ENCODE data around the gene CACNA2D3. TPM values are rescaled to one million over a fixed set of nuclear protein-coding genes. Genes with fewer than 3 reads are reported as not detected.

Gene CACNA2D3
- total RNA-seq, 2 experiments from 2014 or later: not detected

DNA sequence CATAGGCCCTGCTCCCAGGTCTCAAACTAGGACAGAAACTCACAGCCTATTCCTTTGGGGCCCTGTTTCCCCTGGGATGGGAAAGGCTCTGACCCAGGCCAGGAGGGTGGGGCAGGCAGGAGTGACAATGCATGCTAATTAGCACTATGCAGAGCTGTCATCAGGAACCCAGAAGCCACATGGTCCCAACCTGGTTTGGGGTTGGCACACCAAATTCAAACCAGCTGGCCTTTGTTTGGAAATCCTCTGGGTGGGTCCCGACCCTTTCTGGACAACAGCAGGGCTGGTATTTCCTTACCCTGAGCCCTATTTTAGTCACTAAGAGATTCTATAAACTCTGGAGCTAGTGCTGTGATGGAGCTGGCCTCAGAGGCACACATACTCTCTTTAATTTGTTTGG lies 639.3 kb downstream of the CACNA2D3 start:
- CTCF ChIA-PET: no interaction called here
- intact Hi-C loops (cut with micrococcal nuclease): no loop called here
- Mint-ChIP-seq H3K27ac (no peak overlapping the region), H3K27me3 (peaks cover 2% of the 10 kb centered on the region), H3K4me3 (no peak overlapping the region), H3K9me3 (no peaks in the 10 kb centered on the region), H3K4me1 (ENCODE audit: low read depth) (no peaks in the 10 kb centered on the region), H3K36me3 (no peaks in the 10 kb centered on the region)
- DNase-seq: no peak
- POLR2A ChIA-PET: no interaction called here

DNA sequence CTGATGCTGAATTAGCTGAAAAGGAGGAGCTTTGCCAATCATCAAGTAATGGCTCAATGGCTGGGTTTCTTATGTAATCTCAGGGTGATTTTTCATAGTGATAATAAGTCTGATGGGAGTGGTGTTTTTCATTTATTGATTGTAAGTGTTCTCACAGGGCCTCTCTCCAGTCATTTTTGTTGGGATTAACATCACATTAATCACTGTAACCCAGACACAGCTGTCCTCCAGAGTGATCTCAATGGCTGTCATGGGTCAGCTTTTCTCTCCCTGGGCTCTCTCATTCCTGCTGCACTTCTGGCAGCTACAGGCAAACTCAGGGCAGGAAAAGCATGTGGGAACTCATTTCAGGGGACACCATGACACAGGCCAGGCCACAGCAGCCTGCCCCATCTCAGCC lies 642.6 kb downstream of the CACNA2D3 start:
- intact Hi-C loops (cut with micrococcal nuclease): no loop called here
- Mint-ChIP-seq H3K9me3 (no peaks in the 10 kb centered on the region), H3K36me3 (no peaks in the 10 kb centered on the region), H3K4me3 (no peak overlapping the region), H3K4me1 (ENCODE audit: low read depth) (no peaks in the 10 kb centered on the region), H3K27ac (no peak overlapping the region), H3K27me3 (peaks cover 2% of the 10 kb centered on the region)
- ChIA-PET CTCF (no interaction called here), POLR2A (no interaction called here)
- DNase-seq: no peak

DNA sequence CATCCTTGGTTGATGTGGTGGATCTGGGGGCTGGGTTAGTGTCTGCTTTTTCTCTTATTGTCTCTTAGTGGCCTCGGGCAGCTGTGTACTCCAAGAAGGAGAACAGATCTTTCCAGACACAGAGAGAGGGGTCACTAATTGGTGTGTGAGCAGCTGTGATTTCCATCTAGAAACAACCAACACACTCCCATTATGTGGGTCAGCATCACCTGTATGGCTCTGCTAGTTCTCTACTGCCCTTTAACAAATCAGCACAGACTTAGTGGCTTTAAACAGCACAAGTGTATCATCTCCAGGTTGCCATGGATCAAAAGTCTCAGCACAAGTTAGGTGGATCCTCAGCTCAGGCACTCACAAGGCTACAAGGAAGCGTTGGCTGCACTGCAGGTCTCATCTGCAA lies 648.7 kb downstream of the CACNA2D3 start:
- Mint-ChIP-seq H3K27me3 (no peaks in the 10 kb centered on the region), H3K27ac (no peak overlapping the region), H3K4me3 (no peak overlapping the region), H3K4me1 (ENCODE audit: low read depth) (no peaks in the 10 kb centered on the region), H3K9me3 (no peaks in the 10 kb centered on the region), H3K36me3 (no peaks in the 10 kb centered on the region)
- ChIA-PET CTCF (no interaction called here), POLR2A (no interaction called here)
- intact Hi-C loops (cut with micrococcal nuclease): no loop called here
- DNase-seq: no peak

DNA sequence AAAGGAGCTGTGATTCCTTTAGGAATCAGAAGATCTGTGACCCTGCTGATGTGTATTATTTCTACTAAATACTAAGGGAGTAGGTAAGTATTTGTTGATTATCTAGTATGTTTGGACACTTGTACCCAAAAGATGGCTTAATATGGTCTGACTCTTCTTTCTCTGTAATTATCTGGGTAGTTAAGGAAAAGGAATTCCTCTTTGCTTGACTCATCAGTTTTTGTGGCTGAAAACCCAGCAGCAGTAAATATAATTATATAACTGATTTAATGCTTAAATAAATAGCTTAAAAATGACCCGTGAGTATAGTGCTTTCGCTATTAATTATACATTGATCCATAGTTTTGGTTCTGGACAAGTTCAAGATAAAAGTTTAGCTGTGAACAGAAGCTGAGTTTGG lies 649.7 kb downstream of the CACNA2D3 start:
- intact Hi-C loops (cut with micrococcal nuclease): no loop called here
- H3K4me1 Mint-ChIP-seq (ENCODE audit: low read depth): no peaks in the 10 kb centered on the region

DNA sequence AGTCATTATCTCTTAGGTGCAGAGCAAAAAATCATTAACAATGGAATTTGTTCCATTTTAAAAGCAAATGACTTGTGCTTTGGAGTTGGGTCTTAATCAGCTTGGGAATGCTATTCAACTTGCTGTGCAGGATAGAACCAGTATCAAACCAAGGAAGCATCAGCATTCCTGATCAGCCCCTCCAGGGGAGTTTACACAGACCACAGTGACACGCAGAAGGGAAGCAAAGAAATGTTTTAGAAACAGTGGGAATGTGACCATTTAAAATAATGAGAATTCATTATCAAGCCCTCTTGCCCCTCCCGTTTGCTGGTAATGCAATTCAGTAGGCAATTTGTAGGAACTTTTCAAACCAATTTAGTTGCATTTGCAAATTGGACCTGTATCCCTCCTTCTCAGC lies 650.4 kb downstream of the CACNA2D3 start:
- no peaks in the 10 kb centered on the region for H3K4me1 Mint-ChIP-seq (ENCODE audit: low read depth)
- no peak overlapping the region for H3K27ac Mint-ChIP-seq
- intact Hi-C loops (cut with micrococcal nuclease): no loop called here
- CTCF ChIA-PET: no interaction called here
- H3K27me3 Mint-ChIP-seq: no peaks in the 10 kb centered on the region
- H3K4me3 Mint-ChIP-seq: no peak overlapping the region
- POLR2A ChIA-PET: no interaction called here
- H3K36me3 Mint-ChIP-seq: no peaks in the 10 kb centered on the region
- DNase-seq: no peak
- no peaks in the 10 kb centered on the region for H3K9me3 Mint-ChIP-seq

More for the DNA sequence above, 649.7 kb downstream of the CACNA2D3 start:
- Mint-ChIP-seq H3K27ac (no peak overlapping the region), H3K36me3 (no peaks in the 10 kb centered on the region), H3K9me3 (no peaks in the 10 kb centered on the region), H3K4me3 (no peak overlapping the region), H3K27me3 (no peaks in the 10 kb centered on the region)
- DNase-seq: no peak
- ChIA-PET POLR2A (no interaction called here), CTCF (no interaction called here)

DNA sequence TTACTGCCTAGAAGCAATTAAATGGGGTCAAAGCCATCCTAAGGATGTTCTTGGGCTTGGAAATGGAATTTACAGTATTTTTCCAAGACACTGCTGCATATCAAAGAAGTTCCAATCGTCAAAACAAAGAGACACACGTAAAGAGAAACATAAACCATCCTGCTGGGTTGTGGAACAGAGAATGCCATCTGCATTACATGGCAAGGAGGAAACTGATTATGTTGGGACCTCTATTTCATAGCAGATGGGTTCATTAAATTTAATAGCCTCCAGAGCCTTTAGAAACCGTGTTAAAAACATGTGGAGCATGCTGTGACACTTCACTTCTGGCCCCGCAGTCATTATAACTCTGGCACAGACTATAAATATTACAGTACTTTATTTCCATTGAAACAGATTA lies 650.9 kb downstream of the CACNA2D3 start:
- Mint-ChIP-seq H3K4me1 (ENCODE audit: low read depth) (no peaks in the 10 kb centered on the region), H3K9me3 (no peaks in the 10 kb centered on the region), H3K36me3 (no peaks in the 10 kb centered on the region), H3K27ac (no peak overlapping the region), H3K4me3 (no peak overlapping the region), H3K27me3 (no peaks in the 10 kb centered on the region)
- ChIA-PET CTCF (no interaction called here), POLR2A (no interaction called here)
- intact Hi-C loops (cut with micrococcal nuclease): no loop called here
- no peak for DNase-seq

DNA sequence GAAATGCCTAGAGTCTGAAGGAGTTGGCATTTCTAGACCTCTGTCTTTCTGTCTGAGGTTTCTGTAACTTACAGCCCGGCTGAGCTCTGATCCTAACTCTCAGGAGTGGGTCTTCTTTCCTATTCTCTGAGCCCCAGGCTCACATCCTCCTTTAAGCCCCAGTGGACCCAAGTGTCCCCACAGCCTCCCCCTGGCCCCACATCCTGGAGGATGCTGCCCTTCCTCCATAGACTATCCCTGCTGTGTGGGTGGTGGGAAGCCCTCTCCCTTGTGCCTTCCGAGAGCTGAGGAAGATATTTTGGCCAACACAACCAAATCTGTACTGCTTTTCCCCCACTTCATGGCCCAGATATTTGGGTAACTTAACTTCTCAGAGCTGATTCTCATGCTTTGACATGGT lies 654.2 kb downstream of the CACNA2D3 start:
- no peak overlapping the region for H3K27ac Mint-ChIP-seq
- peaks cover 3% of the 10 kb centered on the region for H3K27me3 Mint-ChIP-seq
- no peak for DNase-seq
- no peaks in the 10 kb centered on the region for H3K36me3 Mint-ChIP-seq
- POLR2A ChIA-PET: no interaction called here
- no peaks in the 10 kb centered on the region for H3K9me3 Mint-ChIP-seq
- no peak overlapping the region for H3K4me3 Mint-ChIP-seq
- intact Hi-C loops (cut with micrococcal nuclease): no loop called here
- CTCF ChIA-PET: no interaction called here
- H3K4me1 Mint-ChIP-seq (ENCODE audit: low read depth): no peaks in the 10 kb centered on the region

DNA sequence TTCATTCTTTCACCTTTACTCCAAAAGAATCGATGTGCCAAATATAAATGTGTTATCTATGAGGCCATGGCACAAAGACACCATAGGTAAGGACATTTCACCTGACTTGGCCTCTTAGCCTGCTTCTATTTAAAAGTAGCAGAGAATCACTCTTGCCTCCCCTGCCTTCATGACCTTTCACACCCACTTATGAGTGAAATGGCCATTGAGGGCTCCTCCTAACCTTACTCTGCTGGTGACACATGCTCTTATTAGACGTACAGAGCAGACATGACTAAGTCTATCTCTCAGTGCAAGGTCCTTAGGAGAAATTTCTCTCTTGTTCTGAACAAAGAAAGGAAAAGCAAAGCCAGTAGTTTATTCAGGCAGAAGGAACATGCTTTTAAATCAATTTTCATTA lies 654.8 kb downstream of the CACNA2D3 start:
- no peaks in the 10 kb centered on the region for H3K9me3 Mint-ChIP-seq
- DNase-seq: no peak
- intact Hi-C loops (cut with micrococcal nuclease): no loop called here
- peaks cover 3% of the 10 kb centered on the region for H3K27me3 Mint-ChIP-seq
- CTCF ChIA-PET: no interaction called here
- no peaks in the 10 kb centered on the region for H3K4me1 Mint-ChIP-seq (ENCODE audit: low read depth)
- POLR2A ChIA-PET: no interaction called here
- H3K27ac Mint-ChIP-seq: no peak overlapping the region
- no peak overlapping the region for H3K4me3 Mint-ChIP-seq
- H3K36me3 Mint-ChIP-seq: no peaks in the 10 kb centered on the region

DNA sequence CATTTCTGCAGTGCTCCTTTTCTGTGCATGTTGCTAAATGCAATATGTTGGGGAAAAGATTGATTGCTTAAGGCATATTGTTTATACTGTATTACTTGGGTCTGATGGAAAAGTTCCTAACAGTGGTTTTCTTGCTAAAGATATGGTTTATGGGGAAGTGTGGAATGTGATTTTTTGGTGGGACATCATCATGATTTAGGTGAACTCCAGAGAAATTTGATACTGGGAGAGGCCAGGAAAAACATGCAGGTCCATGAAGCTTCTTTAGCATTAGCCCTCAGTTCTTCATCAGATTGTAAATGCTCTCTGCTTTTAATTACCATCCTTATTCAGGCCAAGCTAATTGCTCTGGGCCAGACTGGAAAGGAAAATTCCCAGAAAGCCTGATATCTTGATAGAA lies 658.0 kb downstream of the CACNA2D3 start:
- POLR2A ChIA-PET: no interaction called here
- no peak overlapping the region for H3K4me3 Mint-ChIP-seq
- intact Hi-C loops (cut with micrococcal nuclease): no loop called here
- H3K36me3 Mint-ChIP-seq: no peaks in the 10 kb centered on the region
- H3K9me3 Mint-ChIP-seq: no peaks in the 10 kb centered on the region
- peaks cover 3% of the 10 kb centered on the region for H3K27me3 Mint-ChIP-seq
- DNase-seq: no peak
- H3K27ac Mint-ChIP-seq: no peak overlapping the region
- no peaks in the 10 kb centered on the region for H3K4me1 Mint-ChIP-seq (ENCODE audit: low read depth)
- CTCF ChIA-PET: no interaction called here

DNA sequence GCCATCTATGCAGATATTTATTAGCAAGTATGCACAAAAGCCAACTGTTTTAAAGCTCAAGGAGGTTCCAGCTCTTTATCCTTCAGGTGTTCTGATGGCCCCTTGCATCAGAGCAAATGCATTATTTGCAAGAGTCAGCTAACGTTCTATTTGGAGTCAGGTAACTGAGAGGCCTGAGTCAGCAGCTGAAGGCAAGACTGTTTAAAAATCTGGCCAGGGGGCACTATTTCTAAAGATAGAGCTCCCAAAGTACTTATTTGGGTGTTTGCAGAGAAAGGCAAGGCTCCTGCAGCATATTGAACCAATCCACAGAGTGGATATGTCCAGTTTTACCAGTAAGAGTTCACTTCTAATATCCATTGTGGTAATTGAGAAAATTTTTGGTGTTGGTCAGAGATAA lies 659.4 kb downstream of the CACNA2D3 start:
- Mint-ChIP-seq H3K4me3 (no peak overlapping the region), H3K27me3 (peaks cover 3% of the 10 kb centered on the region), H3K4me1 (ENCODE audit: low read depth) (no peaks in the 10 kb centered on the region), H3K27ac (no peak overlapping the region), H3K9me3 (no peaks in the 10 kb centered on the region), H3K36me3 (no peaks in the 10 kb centered on the region)
- intact Hi-C loops (cut with micrococcal nuclease): no loop called here
- ChIA-PET POLR2A (no interaction called here), CTCF (no interaction called here)
- DNase-seq: no peak

DNA sequence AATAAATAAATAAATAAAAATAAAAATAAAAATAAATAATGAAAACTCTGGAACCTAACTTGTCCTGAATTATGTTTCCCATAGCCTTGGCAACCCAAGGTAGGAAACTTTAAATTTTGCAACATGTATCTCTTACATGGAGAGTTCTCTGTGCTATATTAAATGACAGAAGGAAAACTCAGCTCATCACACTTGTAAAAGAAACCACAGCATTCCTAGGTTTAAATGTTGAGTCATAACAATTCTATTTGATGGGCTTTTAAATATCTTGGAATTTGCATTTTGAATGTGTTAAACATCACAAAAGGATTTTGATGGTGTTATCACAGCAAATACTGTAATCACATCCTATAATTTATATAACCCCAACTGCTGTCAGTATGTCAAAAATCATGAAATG lies 661.3 kb downstream of the CACNA2D3 start:
- Mint-ChIP-seq H3K4me1 (ENCODE audit: low read depth) (no peaks in the 10 kb centered on the region), H3K36me3 (no peaks in the 10 kb centered on the region), H3K4me3 (no peak overlapping the region), H3K27me3 (peaks cover 2% of the 10 kb centered on the region), H3K27ac (no peak overlapping the region), H3K9me3 (peaks cover 4% of the 10 kb centered on the region)
- ChIA-PET CTCF (no interaction called here), POLR2A (no interaction called here)
- DNase-seq: no peak
- intact Hi-C loops (cut with micrococcal nuclease): no loop called here

DNA sequence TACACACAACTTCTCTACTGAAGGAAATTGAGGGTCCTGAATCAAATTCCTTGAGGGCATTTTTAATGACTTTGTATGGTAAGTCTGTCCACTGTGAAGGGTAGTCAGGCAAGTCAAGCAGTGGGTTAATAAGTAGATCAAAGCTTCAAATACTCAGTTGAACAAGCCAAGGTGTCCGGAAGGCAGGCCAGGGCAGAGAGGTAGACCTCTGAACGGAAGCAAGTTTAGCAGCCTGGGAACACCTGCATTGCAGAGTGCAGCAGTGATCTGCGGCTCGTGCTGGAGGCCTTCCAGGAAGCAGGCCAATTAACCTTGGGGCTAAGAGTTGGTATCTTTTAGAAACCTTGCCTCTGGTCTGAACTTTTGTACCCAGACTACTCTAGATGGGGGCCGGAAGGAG lies 661.7 kb downstream of the CACNA2D3 start:
- H3K4me3 Mint-ChIP-seq: no peak overlapping the region
- no peaks in the 10 kb centered on the region for H3K27me3 Mint-ChIP-seq
- POLR2A ChIA-PET: no interaction called here
- intact Hi-C loops (cut with micrococcal nuclease): no loop called here
- H3K4me1 Mint-ChIP-seq (ENCODE audit: low read depth): no peaks in the 10 kb centered on the region
- no peak for DNase-seq
- H3K27ac Mint-ChIP-seq: no peak overlapping the region
- peaks cover 4% of the 10 kb centered on the region for H3K9me3 Mint-ChIP-seq
- CTCF ChIA-PET: no interaction called here
- no peaks in the 10 kb centered on the region for H3K36me3 Mint-ChIP-seq

DNA sequence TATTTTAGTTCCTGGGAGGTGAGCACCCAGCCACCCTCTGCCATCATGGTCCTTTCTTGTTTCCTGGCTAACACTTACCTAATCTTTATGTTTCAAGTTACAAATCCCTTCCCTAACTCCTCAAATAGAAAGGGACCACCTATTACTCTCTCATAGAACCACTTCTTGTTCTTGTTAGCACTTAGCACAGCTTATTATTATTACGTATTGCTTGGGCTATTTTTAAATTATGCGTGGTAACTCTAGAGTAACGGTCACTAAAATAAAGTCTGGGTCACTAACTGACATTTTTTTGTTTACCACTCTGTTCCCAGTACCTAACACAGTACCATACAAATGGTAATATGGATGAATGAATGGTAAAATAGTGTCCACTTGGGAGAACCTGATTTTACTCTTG lies 663.6 kb downstream of the CACNA2D3 start:
- POLR2A ChIA-PET: no interaction called here

DNA sequence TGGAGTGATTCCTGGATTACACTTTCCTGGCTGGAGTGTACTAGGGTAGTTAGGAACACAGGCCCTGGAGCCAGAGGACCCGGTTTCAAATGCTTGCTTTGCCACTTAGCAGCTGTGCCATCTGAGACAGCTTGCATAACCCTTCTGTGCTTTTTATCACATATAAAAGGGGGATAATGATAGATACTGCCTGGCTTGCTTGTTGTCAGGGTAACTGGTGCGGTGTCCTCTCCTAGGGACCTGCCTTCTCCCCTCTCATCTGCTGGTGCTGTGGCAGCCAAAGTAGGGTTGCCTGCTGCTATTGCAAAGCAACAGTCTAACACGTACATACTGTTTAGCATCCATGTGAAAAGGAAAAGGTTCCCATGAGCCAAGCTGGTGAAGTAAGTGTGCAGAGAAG lies 667.7 kb downstream of the CACNA2D3 start:
- Mint-ChIP-seq H3K27ac (no peak overlapping the region), H3K36me3 (no peaks in the 10 kb centered on the region), H3K4me3 (no peak overlapping the region), H3K27me3 (no peaks in the 10 kb centered on the region), H3K4me1 (ENCODE audit: low read depth) (no peaks in the 10 kb centered on the region), H3K9me3 (peaks cover 4% of the 10 kb centered on the region)
- intact Hi-C loops (cut with micrococcal nuclease): no loop called here
- POLR2A ChIA-PET: no interaction called here
- no peak for DNase-seq
- CTCF ChIA-PET: no interaction called here

More for the DNA sequence above, 663.6 kb downstream of the CACNA2D3 start:
- H3K4me1 Mint-ChIP-seq (ENCODE audit: low read depth): no peaks in the 10 kb centered on the region
- no peak for DNase-seq
- intact Hi-C loops (cut with micrococcal nuclease): no loop called here
- peaks cover 4% of the 10 kb centered on the region for H3K9me3 Mint-ChIP-seq
- no peaks in the 10 kb centered on the region for H3K36me3 Mint-ChIP-seq
- no peak overlapping the region for H3K27ac Mint-ChIP-seq
- no peak overlapping the region for H3K4me3 Mint-ChIP-seq
- CTCF ChIA-PET: no interaction called here
- H3K27me3 Mint-ChIP-seq: no peaks in the 10 kb centered on the region

Measured in activated CD4-positive, alpha-beta memory T cell treated with anti-CD3 and anti-CD28 coated beads for 36 hours (primary cell).